CD4-positive, alpha-beta T cell (primary cell): ENCODE measurements around the gene RPN2. TPM values are rescaled to one million over a fixed set of nuclear protein-coding genes. Genes with fewer than 3 reads are reported as not detected.

Experiments
- ATAC-seq: fragments of 200-7000 bp; cut with Tn5 transposase; one replicate; pipeline ENCODE4 v1.10.0; 2022; ENCODE audit warnings: mild to moderate bottlenecking; ENCODE audit not compliant: poor library complexity
- CTCF ChIA-PET: fragments of 350-600 bp; sonication (Branson Sonifier 250); formaldehyde crosslinking; loops from one replicate; lab custom pipeline; 2021; ENCODE audit warnings: antibody characterized with exemption, inconsistent platforms; lab: Charles Lee
- POLR2A ChIA-PET: fragments of 350-600 bp; sonication (Branson Sonifier 250); formaldehyde crosslinking; loops from one replicate; lab custom pipeline; 2021; ENCODE audit warnings: antibody characterized with exemption, inconsistent platforms; lab: Charles Lee
- DNase-seq, 14 experiments: peaks; one replicate each; pipeline ENCODE4 v3.0.0-alpha.2; 2013 to 2020; ENCODE audit warnings: mixed read lengths in 2 of 14
- H3K27ac ChIP-seq, 2 donors: one replicate each; pipeline versions ENCODE4 v1.5.1 to v1.7.0; 2013; ENCODE audit warnings: low read length in 2 of 2, low read depth in 1 of 2, mild to moderate bottlenecking in 1 of 2
- H3K27me3 ChIP-seq, 2 experiments: 1 replicate in 1 of 2; 2 replicates in 1 of 2; pipeline versions ENCODE4 v1.6.1 to v1.7.0; 2013; ENCODE audit warnings: low read length in 2 of 2, control low read depth in 1 of 2, mild to moderate bottlenecking in 1 of 2, moderate library complexity in 1 of 2; ENCODE audit not compliant: insufficient read depth in 2 of 2, control insufficient read depth in 1 of 2
- H3K36me3 ChIP-seq: one replicate; pipeline ENCODE4 v1.6.1; 2013; ENCODE audit warnings: low read length, control low read depth; ENCODE audit not compliant: insufficient read depth
- H3K4me1 ChIP-seq: one replicate; pipeline ENCODE4 v1.6.1; 2013; ENCODE audit warnings: low read length, control low read depth; ENCODE audit not compliant: insufficient read depth
- H3K4me3 ChIP-seq: one replicate; pipeline ENCODE4 v1.5.1; 2013; ENCODE audit warnings: mild to moderate bottlenecking, low read length, moderate library complexity
- H3K9me3 ChIP-seq, 2 experiments: 1 replicate in 1 of 2; 2 replicates in 1 of 2; pipeline versions ENCODE4 v1.6.1 to v1.7.0; 2013; ENCODE audit warnings: low read length in 2 of 2, mild to moderate bottlenecking in 2 of 2, control low read depth in 1 of 2, moderate library complexity in 1 of 2; ENCODE audit not compliant: control insufficient read depth in 1 of 2, insufficient read depth in 1 of 2
- H3K27ac Mint-ChIP-seq: one replicate; pipeline ENCODE4 v1.8.0; 2020; ENCODE audit warnings: mixed read lengths
- H3K27me3 Mint-ChIP-seq: one replicate; pipeline ENCODE4 v1.8.0; 2021; ENCODE audit warnings: mixed read lengths
- H3K36me3 Mint-ChIP-seq: one replicate; pipeline ENCODE4 v1.8.0; 2021; ENCODE audit warnings: low read depth, mixed read lengths
- H3K4me1 Mint-ChIP-seq: one replicate; pipeline ENCODE4 v1.8.0; 2021; ENCODE audit warnings: low read depth, mixed read lengths
- H3K4me3 Mint-ChIP-seq: one replicate; pipeline ENCODE4 v1.8.0; 2020; ENCODE audit warnings: mild to moderate bottlenecking, mixed read lengths
- H3K9me3 Mint-ChIP-seq: one replicate; pipeline ENCODE4 v1.8.0; 2020; ENCODE audit warnings: mixed read lengths
- intact Hi-C, 2 experiments: fragments of 100-400 bp; cut with DNase I in 1 of 2; cut with micrococcal nuclease in 1 of 2; formaldehyde crosslinking; loops; one replicate each; pipeline versions ENCODE4 v1.15.1 to v1.9.0; 2023 to 2025; cut with DNase I, micrococcal nuclease
- total RNA-seq, 174 experiments: library from RNA in 2 of 174; stranded (reverse) in 2 of 174; gene quantifications; one replicate each; pipeline ENCODE4 v1.2.3 and lab custom pipeline; 2021 to 2026
- TF ChIP-seq, protein P1 (sequence below): fragments of 200-600 bp; IDR thresholded peaks from one replicate; pipeline ENCODE4 v1.8.0; 2022; ENCODE audit warnings: antibody characterized with exemption, mild to moderate bottlenecking

The RPN2 gene
- total RNA-seq, 2 experiments from 2014 or later: 62.8 to 65.8 TPM

DNA sequence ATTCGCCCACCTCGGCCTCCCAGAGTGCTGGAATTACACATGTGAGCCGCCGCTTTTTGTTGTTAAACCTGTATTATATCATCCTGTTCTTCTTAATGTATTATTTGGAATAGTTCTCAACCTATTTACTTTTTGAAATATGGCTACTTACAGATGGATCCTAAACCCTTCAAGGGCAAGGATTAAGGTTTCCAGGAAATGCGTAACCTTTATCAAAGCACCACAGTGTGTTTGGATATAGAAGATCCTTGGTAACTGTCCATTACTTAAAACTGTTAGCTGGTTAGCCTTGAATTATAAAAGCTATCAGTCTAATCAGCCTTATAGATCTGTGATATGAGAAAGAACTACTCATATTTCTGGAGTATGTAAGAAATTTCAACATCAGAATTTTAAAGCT, 12.3 kb upstream of the RPN2 start:
- CTCF ChIA-PET: no interaction called here
- H3K4me1 Mint-ChIP-seq: no peaks in the 10 kb centered on the region
- no peaks in the 10 kb centered on the region for H3K36me3 Mint-ChIP-seq
- no peaks in the 10 kb centered on the region for H3K27me3 ChIP-seq
- no peaks in the 10 kb centered on the region for H3K4me1 ChIP-seq
- H3K4me3 ChIP-seq: no peak overlapping the region
- DNase-seq (no peak), ATAC-seq (no peak)
- H3K9me3 Mint-ChIP-seq: no peaks in the 10 kb centered on the region
- H3K27ac Mint-ChIP-seq: no peak overlapping the region
- intact Hi-C loops: no loop called here
- no peak overlapping the region for H3K4me3 Mint-ChIP-seq
- POLR2A ChIA-PET: no interaction called here
- no peaks in the 10 kb centered on the region for H3K36me3 ChIP-seq
- TF ChIP-seq, protein P1, sequence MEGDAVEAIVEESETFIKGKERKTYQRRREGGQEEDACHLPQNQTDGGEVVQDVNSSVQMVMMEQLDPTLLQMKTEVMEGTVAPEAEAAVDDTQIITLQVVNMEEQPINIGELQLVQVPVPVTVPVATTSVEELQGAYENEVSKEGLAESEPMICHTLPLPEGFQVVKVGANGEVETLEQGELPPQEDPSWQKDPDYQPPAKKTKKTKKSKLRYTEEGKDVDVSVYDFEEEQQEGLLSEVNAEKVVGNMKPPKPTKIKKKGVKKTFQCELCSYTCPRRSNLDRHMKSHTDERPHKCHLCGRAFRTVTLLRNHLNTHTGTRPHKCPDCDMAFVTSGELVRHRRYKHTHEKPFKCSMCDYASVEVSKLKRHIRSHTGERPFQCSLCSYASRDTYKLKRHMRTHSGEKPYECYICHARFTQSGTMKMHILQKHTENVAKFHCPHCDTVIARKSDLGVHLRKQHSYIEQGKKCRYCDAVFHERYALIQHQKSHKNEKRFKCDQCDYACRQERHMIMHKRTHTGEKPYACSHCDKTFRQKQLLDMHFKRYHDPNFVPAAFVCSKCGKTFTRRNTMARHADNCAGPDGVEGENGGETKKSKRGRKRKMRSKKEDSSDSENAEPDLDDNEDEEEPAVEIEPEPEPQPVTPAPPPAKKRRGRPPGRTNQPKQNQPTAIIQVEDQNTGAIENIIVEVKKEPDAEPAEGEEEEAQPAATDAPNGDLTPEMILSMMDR: no peak
- no peaks in the 10 kb centered on the region for H3K27me3 Mint-ChIP-seq
- H3K27ac ChIP-seq: no peak overlapping the region
- H3K9me3 ChIP-seq: no peaks in the 10 kb centered on the region

DNA sequence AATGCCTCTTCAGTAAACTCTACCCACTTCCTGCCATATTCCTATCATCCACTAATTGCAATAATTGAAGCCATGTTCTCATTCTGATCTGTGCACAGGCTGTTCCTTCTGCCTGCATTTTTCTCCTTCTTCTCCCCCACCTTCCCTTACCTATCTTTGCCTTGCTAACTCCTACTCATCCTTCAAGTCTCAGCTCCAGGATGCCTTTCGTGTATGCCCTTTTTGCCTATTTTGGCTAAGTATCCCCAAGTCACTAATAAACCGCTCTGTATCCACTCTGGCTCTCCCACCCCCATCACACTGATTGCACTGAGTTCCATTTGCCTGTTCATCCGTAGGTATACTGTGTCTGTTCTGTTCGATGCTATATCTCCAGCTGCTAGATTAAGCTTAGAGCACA, 6.3 kb upstream of the RPN2 start:
- Histone ChIP-seq H3K27ac (no peak overlapping the region), H3K4me1 (peaks cover 2% of the 10 kb centered on the region), H3K36me3 (no peaks in the 10 kb centered on the region), H3K4me3 (no peak overlapping the region), H3K27me3 (no peaks in the 10 kb centered on the region), H3K9me3 (no peaks in the 10 kb centered on the region)
- ChIA-PET CTCF (no interaction called here), POLR2A (no interaction called here)
- H3K4me3 Mint-ChIP-seq: no peak overlapping the region
- H3K36me3 Mint-ChIP-seq: no peaks in the 10 kb centered on the region
- DNase-seq: no peak
- ATAC-seq: no peak
- intact Hi-C loops: no loop called here
- TF ChIP-seq, protein P1: no peak
- H3K27ac Mint-ChIP-seq: no peak overlapping the region
- H3K27me3 Mint-ChIP-seq: no peaks in the 10 kb centered on the region
- no peaks in the 10 kb centered on the region for H3K9me3 Mint-ChIP-seq
- peaks cover under 1% of the 10 kb centered on the region for H3K4me1 Mint-ChIP-seq

DNA sequence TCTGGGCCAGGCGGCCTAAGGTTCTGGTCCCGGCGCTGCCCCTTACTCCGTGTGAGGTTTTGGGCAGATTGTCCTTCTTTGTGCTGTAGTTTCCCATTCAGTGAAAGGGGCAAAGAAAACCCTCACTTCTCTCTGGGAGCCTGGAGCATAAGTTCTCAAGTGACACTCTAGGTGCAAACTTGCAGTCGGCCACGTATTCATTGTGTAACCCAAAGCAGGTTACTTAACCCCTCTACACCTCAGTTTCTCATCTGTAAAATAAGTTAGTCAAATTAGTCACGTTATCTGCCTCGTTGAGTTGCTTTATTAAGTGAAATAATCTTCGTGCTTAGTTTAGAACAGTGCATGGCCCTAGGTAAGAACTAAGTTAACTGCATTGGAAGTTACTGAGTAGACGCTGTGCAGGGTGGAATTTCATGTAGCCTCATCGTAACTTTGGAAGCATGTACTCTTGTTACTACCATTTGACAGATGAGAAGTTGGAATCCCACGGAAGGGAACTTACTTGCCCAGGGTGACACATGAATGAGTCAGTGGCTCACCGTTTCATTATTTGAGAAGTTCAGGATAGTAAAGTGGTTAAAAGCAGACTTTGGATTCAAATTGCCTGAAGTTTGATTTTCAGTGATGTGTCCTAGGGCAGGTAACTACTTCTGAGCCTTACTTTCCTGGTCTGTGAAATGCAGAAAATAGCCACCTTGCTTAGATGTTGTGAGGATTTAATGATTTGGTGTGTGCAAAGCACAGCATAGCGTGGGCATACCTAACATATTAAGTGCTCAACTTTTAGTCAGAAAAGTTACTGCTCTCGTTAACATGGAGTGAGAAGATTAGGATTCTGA, 774 bp downstream of the RPN2 start:
- intact Hi-C loops: loop anchor here (2.0 to 5.0 kb wide), 7 partner anchors 15 to 1292 kb away; partner anchors contain the start of genes CTNNBL1 (in 1 of the 2), RALGAPB (in 1 of the 2) and RBL1 (in 1 of the 2)
- ChIA-PET POLR2A (interaction anchor here (0.6 to 3.0 kb wide), 10 partner anchors 10 to 348 kb away, joined by 3 to 33 read pairs (median 6); partner anchors contain the start of genes BLCAP and RBL1), CTCF (interaction anchor here (1.0 to 3.3 kb wide), 3 partner anchors 9 to 16 kb away, joined by 4 to 27 read pairs (median 16); no protein-coding TSS in a partner anchor)
- no peak for ATAC-seq
- peaks cover 42% of the 10 kb centered on the region for H3K4me1 ChIP-seq
- H3K36me3 ChIP-seq: peaks cover 19% of the 10 kb centered on the region
- peak in 2 of 14 experiments; percentile 44 to 51 for DNase-seq
- TF ChIP-seq, protein P1: no peak
- H3K36me3 Mint-ChIP-seq: peaks cover 43% of the 10 kb centered on the region
- H3K27ac ChIP-seq: peak overlapping the region; percentile 84 to 90
- H3K4me3 ChIP-seq: peak overlapping the region; percentile 80
- H3K4me3 Mint-ChIP-seq: peak overlapping the region; percentile 99
- no peaks in the 10 kb centered on the region for H3K27me3 ChIP-seq
- no peaks in the 10 kb centered on the region for H3K27me3 Mint-ChIP-seq
- no peaks in the 10 kb centered on the region for H3K9me3 ChIP-seq
- H3K4me1 Mint-ChIP-seq: peaks cover 54% of the 10 kb centered on the region
- H3K27ac Mint-ChIP-seq: peak overlapping the region; percentile 88
- no peaks in the 10 kb centered on the region for H3K9me3 Mint-ChIP-seq
